GM12878 (cell line): ENCODE results near the gene CEP250. TPM values are rescaled to one million over a fixed set of nuclear protein-coding genes. Genes with fewer than 3 reads are reported as not detected.

ENCODE experiments used
- EP300 ChIP-seq, 2 experiments: fragments of 150-350 bp in 1 of 2; IDR thresholded peaks; 2 replicates each; pipeline ENCODE4 v1.6.1; 2011 to 2012; ENCODE audit warnings: low read depth in 2 of 2, low read length in 2 of 2, borderline replicate concordance in 1 of 2, improper control_type of control experiment in 1 of 2, inconsistent platforms in 1 of 2; ENCODE audit not compliant: control insufficient read depth in 1 of 2
- ETV6 ChIP-seq, 2 experiments: fragments of 450-650 bp in 1 of 2; IDR thresholded peaks in 1 of 2; conservative IDR thresholded peaks in 1 of 2; 2 replicates each; pipeline ENCODE4 v1.6.1; 2014; ENCODE audit warnings: antibody characterized with exemption in 1 of 2, borderline replicate concordance in 1 of 2, low read depth in 1 of 2, mild to moderate bottlenecking in 1 of 2, moderate library complexity in 1 of 2
- KLF5 ChIP-seq: fragments of 450-650 bp; IDR thresholded peaks from 2 replicates; pipeline ENCODE4 v1.6.1; 2014; ENCODE audit warnings: mild to moderate bottlenecking; ENCODE audit not compliant: partially characterized antibody
- MAX ChIP-seq: IDR thresholded peaks from 2 replicates; pipeline ENCODE4 v1.6.1; 2012; ENCODE audit warnings: low read depth, low read length, improper control_type of control experiment
- MXI1 ChIP-seq: fragments of 150-350 bp; IDR thresholded peaks from 2 replicates; pipeline ENCODE4 v1.6.1; 2011; ENCODE audit warnings: low read depth, mild to moderate bottlenecking, inconsistent platforms, low read length, improper control_type of control experiment
- PAX5 ChIP-seq: IDR thresholded peaks from 2 replicates; pipeline ENCODE4 v1.6.1; 2011; ENCODE audit warnings: low read depth, low read length, borderline replicate concordance
- POU2F2 ChIP-seq: IDR thresholded peaks from 3 replicates; pipeline ENCODE4 v1.6.1; 2011; ENCODE audit warnings: low read depth, mild to moderate bottlenecking, low read length, borderline replicate concordance
- SMAD5 ChIP-seq: IDR thresholded peaks from 2 replicates; pipeline ENCODE4 v1.6.1; 2016; ENCODE audit warnings: antibody characterized with exemption, low read depth
- SPI1 ChIP-seq: IDR thresholded peaks from 2 replicates; pipeline ENCODE4 v1.6.1; 2011; ENCODE audit warnings: low read depth, mild to moderate bottlenecking, low read length, moderate library complexity, borderline replicate concordance; ENCODE audit not compliant: insufficient read depth
- USF1 ChIP-seq: IDR thresholded peaks from 2 replicates; pipeline ENCODE4 v1.6.1; 2011; ENCODE audit warnings: borderline replicate concordance, low read depth, mild to moderate bottlenecking, moderate library complexity, mixed read lengths, low read length; ENCODE audit not compliant: insufficient read depth; ENCODE audit errors: extremely low read length
- USF2 ChIP-seq: IDR thresholded peaks from 2 replicates; pipeline ENCODE4 v1.6.1; 2011; ENCODE audit warnings: low read depth, low read length, improper control_type of control experiment, borderline replicate concordance
- ZSCAN29 ChIP-seq: fragments of 450-650 bp; IDR thresholded peaks from 2 replicates; pipeline ENCODE4 v1.6.1; 2017; ENCODE audit warnings: mild to moderate bottlenecking, moderate library complexity
- polyA plus RNA-seq, 11 experiments: library from polyadenylated mRNA; depleted of rRNA in 4 of 11; unstranded in 6 of 11; stranded (reverse) in 5 of 11; fragments of >200 nt; fragmentation: Nextera tagmentation in 4 of 11; fragmentation: Illumina TruSeq in 1 of 11; extraction: Ambion mirVana in 4 of 11; extraction: Trizol in 1 of 11; gene quantifications; 1 replicate in 1 of 11; 2 replicates in 10 of 11; pipeline versions ENCODE4 v1.2.1 to v1.2.3, GENCODE V29; 2011 to 2016; ENCODE audit warnings: inconsistent platforms in 2 of 11, missing spikeins in 2 of 11, low read depth in 1 of 11
- total RNA-seq, 4 experiments: library from RNA; depleted of rRNA in 3 of 4; stranded (reverse); fragments of >200 nt in 3 of 4; fragmentation: Illumina TruSeq in 1 of 4; extraction: Trizol in 1 of 4; gene quantifications; 2 replicates each; pipeline versions ENCODE4 v1.2.1 to v1.2.3, GENCODE V29; 2013 to 2021
- TF ChIP-seq, protein P1 (sequence below): fragments of 450-650 bp; IDR thresholded peaks from 2 replicates; pipeline ENCODE4 v1.6.1; 2018; ENCODE audit warnings: mild to moderate bottlenecking, low read depth, moderate library complexity; ENCODE audit not compliant: partially characterized antibody

The CEP250 gene
- total and polyA plus RNA-seq, 10 of the 15 experiments (the other 5 are each of a cell fraction or from before 2014, with no cell fraction given) = 2.4 to 41.6 (median 25.7) TPM

DNA sequence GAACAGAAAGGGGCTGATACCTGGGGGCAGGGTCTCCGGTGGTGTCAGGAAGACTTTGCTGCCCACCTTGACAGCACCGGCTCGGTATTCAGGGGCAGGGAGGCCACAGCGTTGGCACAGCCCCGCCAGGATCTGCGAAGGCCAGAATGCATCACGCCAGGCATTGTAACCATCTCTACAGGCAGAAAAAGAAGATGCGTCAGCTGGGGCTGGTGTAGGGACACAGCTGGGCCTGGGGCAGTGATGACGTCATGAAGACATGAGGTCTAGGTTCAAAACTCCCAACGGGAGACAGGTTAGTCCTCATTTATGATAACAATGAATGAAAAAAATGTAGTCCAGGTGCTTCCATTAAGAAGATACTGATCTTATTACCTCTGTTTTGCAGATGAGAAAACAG, 108.4 kb downstream of the CEP250 start (continued):
- TF ChIP-seq USF2 (no peak), EP300 (IDR thresholded peaks at IDR 0.05; ENCODE audit: borderline replicate concordance in 1 of 2, control insufficient read depth in 1 of 2, low read depth in 2 of 2, low read length in 2 of 2) (no peak), MXI1 (no peak), SPI1 (no peak), ZSCAN29 (no peak), SMAD5 (no peak), ETV6 (conservative IDR thresholded peaks at IDR 0.05 in 1 of 2, IDR thresholded peaks at IDR 0.05 in 1 of 2; ENCODE audit: borderline replicate concordance in 1 of 2, low read depth in 1 of 2) (no peak), PAX5 (no peak), POU2F2 (no peak), KLF5 (no peak), MAX (no peak), USF1 (no peak)
- TF ChIP-seq, protein P1, sequence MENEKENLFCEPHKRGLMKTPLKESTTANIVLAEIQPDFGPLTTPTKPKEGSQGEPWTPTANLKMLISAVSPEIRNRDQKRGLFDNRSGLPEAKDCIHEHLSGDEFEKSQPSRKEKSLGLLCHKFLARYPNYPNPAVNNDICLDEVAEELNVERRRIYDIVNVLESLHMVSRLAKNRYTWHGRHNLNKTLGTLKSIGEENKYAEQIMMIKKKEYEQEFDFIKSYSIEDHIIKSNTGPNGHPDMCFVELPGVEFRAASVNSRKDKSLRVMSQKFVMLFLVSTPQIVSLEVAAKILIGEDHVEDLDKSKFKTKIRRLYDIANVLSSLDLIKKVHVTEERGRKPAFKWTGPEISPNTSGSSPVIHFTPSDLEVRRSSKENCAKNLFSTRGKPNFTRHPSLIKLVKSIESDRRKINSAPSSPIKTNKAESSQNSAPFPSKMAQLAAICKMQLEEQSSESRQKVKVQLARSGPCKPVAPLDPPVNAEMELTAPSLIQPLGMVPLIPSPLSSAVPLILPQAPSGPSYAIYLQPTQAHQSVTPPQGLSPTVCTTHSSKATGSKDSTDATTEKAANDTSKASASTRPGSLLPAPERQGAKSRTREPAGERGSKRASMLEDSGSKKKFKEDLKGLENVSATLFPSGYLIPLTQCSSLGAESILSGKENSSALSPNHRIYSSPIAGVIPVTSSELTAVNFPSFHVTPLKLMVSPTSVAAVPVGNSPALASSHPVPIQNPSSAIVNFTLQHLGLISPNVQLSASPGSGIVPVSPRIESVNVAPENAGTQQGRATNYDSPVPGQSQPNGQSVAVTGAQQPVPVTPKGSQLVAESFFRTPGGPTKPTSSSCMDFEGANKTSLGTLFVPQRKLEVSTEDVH = no peak
